Activated naive CD8-positive, alpha-beta T cell treated with anti-CD3 and anti-CD28 coated beads, Interleukin-2, amount 50 U/mL, for 16 hours (primary cell): ENCODE results near the gene PLGRKT.
"Not testable (repeated sequence)": the region's sequence is repeated elsewhere in the genome, so short reads cannot be mapped to it uniquely, and the experiment has no call there.

Source experiments
- DNase-seq: peaks from one replicate; pipeline ENCODE4 v3.0.0-alpha.2; 2020; ENCODE audit warnings: low read depth, low spot score

Gene PLGRKT

DNA sequence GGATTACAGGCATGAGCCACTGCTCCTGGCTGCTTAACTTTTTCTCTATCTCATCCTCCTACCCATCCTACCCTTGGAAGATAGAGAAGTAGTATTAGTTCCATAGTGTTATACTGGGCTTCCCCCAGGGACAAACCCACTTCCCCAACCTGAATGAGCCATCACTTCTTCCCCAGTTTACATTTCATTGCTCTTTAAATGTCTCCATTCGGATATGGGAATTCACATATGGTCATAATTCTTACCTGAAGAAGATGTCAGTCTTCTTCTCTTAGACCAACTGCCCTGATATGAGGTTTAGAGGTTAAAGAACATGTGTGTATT, 14.5 kb upstream of the PLGRKT start:
- DNase-seq: no peak

DNA sequence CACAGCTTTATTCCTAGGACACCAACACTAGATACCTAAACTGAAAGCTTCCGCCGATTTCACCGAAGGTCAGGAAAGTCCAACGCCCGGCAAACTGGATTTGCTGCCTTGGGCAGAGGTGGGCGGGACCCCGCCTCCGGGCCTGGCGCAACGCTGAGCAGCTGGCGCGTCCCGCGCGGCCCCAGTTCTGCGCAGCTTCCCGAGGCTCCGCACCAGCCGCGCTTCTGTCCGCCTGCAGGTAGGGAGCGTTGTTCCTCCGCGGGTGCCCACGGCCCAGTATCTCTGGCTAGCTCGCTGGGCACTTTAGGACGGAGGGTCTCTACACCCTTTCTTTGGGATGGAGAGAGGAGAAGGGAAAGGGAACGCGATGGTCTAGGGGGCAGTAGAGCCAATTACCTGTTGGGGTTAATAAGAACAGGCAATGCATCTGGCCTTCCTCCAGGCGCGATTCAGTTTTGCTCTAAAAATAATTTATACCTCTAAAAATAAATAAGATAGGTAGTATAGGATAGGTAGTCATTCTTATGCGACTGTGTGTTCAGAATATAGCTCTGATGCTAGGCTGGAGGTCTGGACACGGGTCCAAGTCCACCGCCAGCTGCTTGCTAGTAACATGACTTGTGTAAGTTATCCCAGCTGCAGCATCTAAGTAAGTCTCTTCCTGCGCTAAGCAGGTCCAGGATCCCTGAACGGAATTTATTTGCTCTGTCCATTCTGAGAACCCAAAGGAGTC, 12.8 kb upstream of the PLGRKT start, which contains the start of gene CD274:
CD274 (plus strand) TSS at position 184 of the 733 bp plus-strand sequence. CDS start 5,572 bp downstream, outside the sequence.
- DNase-seq: peak; percentile 61

DNA sequence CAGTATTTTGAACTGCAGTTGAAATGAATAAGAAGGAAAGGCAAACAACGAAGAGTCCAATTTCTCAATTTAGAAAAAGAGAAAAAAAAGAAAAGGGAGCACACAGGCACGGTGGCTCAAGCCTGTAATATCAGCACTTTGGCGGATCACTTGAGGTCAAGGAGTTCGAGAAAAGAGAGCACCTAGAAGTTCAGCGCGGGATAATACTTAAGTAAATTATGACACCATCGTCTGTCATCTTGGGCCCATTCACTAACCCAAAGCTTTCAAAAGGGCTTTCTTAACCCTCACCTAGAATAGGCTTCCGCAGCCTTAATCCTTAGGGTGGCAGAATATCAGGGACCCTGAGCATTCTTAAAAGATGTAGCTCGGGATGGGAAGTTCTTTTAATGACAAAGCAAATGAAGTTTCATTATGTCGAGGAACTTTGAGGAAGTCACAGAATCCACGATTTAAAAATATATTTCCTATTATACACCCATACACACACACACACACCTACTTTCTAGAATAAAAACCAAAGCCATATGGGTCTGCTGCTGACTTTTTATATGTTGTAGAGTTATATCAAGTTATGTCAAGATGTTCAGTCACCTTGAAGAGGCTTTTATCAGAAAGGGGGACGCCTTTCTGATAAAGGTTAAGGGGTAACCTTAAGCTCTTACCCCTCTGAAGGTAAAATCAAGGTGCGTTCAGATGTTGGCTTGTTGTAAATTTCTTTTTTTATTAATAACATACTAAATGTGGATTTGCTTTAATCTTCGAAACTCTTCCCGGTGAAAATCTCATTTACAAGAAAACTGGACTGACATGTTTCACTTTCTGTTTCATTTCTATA, 12.0 kb upstream of the PLGRKT start:
- no peak for DNase-seq

DNA sequence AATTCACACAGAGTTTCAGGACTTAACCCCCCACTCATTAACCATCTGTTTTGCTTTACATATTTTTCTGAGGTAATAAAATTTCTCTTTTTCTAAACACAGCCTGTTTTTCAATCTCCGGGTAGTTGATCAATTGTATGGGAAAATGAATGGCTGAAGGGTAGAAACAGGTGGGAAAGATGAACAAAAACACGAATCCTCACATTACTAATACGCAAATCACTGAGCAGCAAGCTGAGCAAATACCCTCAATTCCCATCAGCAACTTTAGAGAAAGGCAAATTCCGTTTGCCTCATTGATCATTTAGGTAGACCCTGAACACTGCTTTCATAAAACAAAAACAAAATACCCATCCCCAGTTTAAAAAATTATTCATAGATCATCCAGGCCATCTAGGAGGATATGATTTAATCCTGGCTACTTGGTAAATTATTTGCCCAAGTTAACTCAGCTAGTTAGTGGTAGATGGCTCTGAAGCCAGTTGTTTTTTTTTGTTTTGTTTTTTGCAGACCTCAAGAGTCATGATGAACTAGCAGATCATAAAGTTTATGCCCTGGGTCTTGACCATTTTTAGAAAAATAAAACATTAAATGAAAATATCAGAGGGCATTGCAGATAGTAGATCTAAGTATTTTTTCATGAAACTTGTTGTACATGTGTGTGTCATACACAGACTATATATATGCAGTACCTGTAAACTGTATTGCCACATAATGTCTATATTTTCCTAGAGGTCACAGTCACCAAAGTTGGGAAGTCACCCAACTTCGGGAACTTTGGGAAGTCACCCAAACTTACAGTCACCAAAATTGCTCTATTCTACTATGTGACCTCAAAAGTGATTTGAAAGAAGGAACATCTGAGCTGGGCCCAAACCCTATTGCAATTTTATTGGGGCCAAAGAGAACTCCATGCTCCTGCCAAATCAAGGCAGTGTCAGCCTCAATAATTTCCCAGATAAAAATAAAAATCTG, 11.0 kb upstream of the PLGRKT start:
- DNase-seq: no peak

DNA sequence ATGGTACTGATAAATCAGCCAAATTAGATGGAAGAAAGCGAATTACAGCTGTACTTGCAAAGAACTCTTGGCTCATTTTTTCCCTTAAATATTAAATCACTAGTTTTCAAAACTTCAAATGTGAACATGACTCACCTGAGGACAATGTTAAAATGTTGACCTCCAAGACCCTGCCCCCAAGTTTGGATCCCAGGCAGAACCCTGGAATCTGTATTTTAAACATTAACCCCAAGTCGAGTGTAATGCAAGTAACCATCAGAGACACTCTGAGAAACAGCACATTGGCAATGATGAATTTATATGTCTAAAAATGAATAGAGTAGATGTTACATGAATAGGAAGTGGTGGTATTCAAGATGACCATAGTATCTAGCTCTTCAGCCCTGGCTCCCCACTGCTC, 10.3 kb upstream of the PLGRKT start:
- DNase-seq: no peak

DNA sequence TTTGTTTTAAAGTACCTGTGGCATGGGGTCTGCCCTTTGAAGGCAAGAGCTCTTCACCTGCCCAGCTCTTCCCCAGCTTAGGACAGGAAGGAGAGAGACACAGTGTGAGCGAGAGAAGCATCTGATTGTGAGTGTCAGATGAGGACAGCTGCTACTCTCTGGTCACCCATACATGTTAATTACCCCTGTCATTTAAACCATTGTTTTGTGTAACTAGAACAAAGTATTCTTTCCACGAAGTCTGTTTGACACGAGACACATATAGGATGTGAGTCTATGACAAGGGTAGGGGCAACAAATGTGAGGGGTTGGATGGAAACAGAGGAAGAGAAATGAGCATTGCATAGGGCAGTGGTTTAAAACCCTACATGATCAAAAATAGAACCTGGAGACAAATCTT, 9.6 kb upstream of the PLGRKT start:
- no peak for DNase-seq

DNA sequence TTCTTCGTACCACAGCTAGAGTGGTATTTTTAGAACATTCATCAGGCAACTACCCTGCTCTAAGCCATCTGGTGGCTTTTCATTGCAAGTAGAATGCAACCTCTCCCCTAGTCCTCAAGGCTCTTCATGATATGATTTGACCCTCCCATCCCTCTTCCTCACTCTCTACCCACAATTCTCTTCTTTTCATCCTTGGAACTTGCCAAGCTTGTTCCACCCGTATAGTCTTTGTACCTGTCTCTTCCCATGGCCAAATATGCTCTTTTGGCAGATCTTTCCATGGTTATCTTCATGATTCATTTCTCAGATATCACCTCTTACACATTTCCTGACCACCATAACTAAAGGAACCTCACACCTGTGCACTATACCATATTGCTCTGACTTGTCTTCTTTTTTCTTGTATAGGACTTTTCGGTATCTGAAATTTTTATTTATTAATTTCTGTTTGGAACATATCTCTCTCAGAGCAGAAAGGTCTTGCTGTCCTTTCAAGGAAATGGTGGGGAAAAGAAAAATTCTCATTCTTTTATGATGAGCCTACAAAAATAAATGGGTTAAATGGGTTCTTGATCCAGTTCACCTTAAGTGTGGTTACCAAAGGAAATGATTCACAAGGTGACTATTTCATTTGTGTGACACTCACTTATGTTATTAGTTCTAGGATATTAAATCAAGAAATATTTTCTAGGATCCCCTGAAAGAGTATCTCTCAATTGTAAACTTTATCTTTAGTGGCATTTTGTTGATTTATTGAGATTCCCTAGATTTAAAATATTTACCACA, 8.9 kb upstream of the PLGRKT start:
- DNase-seq: no peak

DNA sequence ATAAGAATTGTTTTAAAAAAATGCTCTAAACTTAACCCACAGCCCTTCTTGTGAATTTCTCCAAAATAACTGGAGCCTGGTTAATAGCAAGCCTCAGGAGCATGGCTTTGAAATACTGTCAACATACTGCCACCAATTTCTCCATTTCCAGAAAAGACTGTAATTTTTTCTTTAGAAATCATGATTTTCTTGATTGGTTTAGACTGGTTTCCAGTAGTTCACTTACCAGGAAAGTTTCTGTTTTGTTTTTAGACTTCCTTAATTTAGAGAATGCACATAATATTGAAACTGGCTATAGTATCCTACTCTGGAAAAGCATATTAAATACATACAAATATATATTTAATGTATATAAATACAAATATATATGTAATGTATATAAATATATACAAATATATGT, 8.2 kb upstream of the PLGRKT start:
- DNase-seq: no peak

DNA sequence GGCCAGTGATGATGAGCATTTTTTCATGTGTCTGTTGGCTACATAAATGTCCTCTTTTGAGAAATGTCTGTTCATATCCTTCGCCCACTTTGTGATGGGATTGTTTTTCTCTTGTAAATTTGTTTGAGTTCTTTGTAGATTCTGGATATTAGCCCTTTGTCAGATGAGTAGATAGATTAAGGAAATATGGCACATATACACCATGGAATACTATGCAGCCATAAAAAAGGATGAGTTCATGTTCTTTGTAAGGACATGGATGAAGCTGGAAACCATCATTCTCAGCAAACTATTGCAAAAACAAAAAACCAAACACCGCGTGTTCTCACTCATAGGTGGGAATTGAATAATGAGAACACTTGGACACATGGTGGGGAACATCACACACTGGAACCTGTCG, 7.4 kb upstream of the PLGRKT start:
- not testable (repeated sequence) for DNase-seq

DNA sequence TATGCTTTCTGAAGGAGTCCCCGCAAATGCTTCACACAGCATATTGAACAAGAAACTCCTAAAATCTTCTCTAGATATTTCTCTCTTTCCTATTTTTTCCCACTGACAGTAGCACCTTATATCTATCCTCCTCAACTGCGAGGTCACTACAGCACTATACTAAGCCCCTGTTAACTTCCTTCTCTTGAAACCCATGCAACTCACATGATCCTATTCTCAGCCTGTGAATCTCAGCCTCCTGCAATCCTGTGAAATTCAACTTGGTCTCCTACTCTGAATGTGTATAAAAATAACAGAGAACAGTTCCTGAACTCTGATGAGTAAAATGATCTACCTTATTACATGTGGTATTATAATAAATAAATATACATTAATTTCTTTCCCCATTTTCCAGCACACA, 6.1 kb upstream of the PLGRKT start:
- no peak for DNase-seq

DNA sequence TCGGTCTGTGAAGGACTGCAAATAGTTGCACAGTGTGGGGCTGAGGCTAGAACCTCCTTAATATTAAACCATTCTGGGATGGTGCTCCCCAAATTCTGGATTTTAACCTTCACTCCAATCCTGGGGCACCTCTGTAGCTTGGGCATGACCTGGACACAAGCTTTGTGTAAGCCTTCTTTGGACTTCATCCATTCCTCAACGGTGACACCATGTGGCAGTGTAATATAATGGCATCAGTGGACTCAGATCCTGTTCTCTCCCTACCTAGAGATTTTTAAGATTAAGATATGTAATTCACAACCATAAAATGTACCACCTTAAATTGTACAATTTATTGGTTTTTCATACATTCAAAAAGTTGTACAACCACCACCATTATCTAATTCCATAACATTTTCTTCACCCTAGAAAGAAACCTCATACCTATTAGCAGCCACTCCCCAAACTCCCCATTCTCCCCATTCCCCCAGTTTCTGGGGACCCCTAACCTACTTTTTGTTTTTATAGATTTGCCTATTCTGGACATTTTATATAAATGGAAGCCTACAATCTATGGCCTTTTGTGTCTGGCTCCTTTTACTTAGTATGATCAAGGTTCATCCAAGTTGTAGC, 4.8 kb upstream of the PLGRKT start:
- no peak for DNase-seq

DNA sequence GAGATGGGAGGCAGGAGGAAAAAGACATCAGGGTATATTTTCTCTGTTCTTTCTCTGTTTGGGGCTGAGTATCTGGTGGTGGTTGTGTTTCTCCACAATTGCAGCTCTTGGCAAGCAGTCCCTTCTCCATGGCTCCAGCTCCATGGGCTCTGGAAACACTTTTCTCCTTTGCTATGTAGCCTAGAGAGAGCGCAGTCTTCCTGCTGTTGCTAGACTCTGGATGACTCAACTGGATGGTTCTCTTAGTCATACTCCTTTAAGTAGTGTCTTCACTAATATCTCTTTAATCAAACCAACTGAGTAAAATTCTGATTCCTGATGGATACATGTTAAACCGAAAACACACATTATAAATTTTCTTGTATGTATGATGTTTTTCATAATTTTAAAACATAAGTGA, 3.3 kb upstream of the PLGRKT start:
- DNase-seq: no peak

DNA sequence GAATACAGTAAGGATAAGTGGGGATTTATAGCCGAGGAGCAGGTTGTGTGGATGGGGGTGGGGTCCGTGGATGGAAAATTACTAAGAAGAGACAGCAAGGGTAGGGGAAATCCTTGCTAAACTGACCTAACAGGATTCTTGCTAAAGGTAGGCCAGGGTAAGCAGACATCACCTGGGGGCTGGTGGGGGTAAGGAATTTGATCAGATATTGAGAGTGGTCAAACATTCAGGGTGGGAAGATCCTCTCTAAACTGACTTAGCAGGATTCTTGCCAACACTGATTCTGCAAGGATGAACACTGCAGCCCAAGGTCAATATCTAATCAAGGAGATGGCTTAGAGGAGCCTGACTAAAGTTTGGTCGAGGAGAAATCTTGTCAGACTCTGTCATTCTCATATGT, 2.7 kb upstream of the PLGRKT start:
- DNase-seq: no peak

DNA sequence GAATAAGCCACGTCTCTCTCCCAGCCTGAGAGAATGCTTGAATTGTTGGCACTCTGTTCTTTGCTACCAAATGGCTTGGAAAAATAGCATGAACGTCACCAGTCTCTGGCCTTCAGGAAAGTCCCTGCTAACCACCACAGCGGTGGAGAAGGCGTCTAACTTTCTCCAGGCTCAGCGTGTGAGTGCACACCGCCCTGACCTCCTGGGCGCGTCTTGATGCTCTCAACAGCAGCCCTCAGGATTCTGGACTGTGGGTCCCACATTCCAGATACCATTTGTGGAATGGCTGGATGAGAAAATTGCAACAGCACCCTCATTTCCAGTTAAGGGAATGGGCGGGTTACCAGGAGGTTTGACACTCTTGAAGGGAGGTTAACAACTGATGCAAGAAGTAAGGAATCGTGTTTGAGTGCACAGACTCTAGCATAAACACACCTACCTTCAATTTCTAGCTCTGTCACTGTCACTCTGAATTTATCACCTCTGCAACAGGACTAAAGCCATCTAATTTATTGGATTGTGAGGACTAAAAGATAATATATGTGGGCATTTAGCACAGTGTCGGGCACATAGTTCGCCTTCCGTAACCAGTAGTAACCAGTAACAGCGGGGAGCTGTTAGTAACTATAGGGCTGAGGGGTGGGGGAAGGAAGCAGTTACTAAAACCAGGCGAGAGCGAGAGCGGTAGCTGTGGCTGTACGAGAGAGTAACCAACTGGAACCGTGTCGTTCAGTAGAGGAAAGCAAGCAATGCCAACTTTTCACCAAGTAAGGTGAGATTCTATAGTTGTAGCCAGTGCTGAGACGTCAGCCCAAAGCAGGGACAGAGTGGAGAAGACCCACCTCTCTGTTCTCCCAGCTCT, 807 bp upstream of the PLGRKT start:
- no peak for DNase-seq

DNA sequence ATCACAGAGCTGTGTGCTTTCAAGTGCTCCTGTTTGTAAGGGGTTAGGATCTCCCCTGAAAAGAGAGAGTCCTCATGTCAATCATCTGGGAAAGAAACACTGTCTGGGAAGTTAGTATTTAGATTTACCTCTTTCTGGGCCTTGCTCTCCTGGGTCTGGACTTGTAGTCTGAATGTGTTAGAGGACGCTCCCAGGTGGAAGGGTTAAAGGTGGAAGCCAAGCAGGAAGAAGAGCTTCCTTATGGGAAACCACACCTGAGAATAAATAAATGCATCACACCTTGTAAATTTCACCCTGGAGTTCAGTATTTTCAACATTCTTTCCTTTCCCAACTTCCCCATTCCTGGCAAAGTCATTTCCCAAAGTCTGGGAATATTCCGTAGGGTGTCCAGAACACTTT, 1.3 kb downstream of the PLGRKT start:
- DNase-seq: no peak

DNA sequence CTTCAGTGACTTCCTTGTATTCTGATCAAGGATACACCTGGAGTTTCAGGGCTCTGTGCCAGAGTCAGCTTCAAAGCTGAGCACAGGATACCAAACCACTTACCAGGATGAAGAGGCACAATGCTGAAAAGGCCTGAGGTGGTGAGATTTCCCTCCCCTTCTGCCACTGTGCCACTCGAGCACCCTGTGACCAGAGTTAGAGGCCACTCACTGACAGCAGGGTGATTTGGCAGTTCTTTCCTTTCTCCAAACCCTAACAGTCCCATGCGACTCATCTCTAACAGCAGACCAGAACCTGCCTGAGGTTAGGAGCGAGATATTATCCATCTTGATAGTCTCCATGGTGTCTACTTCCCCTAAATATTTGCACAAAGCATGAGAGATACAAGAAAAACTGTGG, 1.8 kb downstream of the PLGRKT start:
- no peak for DNase-seq

DNA sequence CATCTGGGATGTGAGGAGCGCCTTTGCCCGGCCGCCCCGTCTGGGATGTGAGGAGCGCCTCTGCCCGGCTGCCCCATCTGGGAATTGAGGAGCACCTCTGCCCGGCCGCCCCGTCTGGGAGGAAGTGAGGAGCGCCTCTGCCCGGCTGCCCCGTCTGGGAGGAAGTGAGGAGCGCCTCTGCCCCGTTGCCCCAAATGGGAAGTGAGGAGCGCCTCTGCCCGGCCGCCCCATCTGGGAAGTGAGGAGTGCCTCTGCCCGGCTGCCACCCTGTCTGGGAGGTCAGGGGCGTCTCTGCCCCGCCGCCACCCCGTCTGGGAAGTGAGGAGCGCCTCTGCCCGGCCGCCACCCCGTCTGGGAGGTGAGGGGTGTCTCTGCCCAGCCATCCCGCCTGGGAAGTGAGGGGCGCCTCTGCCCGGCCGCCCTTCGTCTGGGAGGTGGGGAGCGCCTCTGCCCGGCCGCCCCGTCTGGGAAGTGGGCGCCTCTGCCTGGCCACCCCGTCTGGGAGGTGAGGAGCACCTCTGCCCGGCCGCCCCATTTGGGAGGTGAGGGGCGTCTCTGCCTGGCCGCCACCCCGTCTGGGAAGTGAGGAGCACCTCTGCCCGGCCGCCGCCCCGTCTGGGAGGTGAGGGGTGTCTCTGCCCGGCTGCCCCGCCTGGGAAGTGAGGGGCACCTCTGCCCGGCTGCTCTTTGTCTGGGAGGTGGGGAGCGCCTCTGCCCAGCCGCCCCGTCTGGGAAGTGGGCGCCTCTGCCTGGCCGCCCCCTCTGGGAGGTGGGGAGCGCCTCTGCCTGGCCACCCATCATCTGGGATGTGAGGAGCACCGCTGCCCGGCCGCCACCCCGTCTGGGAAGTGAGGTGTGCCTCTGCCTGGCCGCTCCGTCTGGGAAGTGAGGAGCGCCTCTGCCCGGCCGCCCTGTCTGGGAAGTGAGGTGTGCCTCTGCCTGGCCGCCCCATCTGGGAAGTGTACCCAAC, 3.6 kb downstream of the PLGRKT start:
- DNase-seq: not testable (repeated sequence)

DNA sequence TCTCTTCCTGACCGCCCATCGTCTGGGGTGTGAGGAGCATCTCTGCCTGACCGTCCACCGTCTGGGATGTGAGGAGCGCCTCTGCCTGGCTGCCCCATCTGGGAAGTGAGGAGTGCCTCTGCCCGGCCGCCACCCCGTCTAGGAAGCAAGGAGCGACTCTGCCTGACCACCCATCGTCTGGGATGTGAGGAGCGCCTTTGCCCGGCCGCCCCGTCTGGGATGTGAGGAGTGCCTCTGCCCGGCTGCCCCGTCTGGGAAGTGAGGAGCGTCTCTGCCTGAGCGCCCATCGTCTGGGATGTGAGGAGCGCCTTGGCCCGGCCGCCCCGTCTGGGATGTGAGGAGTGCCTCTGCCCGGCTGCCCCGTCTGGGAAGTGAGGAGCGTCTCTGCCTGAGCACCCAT, 4.4 kb downstream of the PLGRKT start:
- not testable (repeated sequence) for DNase-seq

DNA sequence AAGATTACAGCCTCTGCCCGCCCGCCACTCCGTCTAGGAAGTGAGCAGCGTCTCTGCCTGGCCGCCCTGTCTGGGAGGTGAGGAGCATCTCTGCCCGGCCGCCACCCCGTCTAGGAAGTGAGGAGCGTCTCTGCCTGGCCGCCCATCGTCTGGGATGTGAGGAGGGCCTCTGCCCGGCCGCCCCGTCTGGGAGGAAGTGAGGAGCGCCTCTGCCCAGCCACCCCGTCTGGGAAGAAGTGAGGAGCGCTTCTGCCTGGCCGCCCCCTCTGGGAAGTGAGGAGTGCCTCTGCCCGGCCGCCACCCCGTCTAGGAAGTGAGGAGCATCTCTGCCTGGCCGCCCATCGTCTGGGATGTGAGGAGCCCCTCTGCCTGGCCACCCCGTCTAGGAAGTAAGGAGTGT, 4.8 kb downstream of the PLGRKT start:
- DNase-seq: not testable (repeated sequence)
